Lower leg skin (tissue), 4 donors: ENCODE measurements around the gene SLC25A12. TPM values are rescaled to one million over a fixed set of nuclear protein-coding genes. Genes with fewer than 3 reads are reported as not detected.

Source experiments
- DNase-seq, 2 donors: peaks; one replicate each; pipeline ENCODE4 v3.0.0-alpha.2; 2019; ENCODE audit warnings: low spot score in 2 of 2
- H3K4me3 ChIP-seq: fragments of 200-600 bp; sonication (generic); 2 replicates; pipeline ENCODE4 v1.5.1; 2017; ENCODE audit warnings: mild to moderate bottlenecking, low read depth; ENCODE audit not compliant: poor library complexity, severe bottlenecking
- POLR2A ChIP-seq, 2 donors: fragments of 450-650 bp; IDR thresholded peaks; one replicate each; pipeline ENCODE4 v1.6.1; 2016 to 2017; ENCODE audit warnings: antibody characterized with exemption in 2 of 2, mild to moderate bottlenecking in 1 of 2, moderate library complexity in 1 of 2
- WGBS, 2 donors: methylation state at CpG; one replicate each; pipeline ENCODE4 v1.1.5; 2018; 5-methylcytosine and 5-hydroxymethylcytosine counted together
- intact Hi-C: fragments of 100-400 bp; cut with DNase I; formaldehyde crosslinking; loops from one replicate; pipeline ENCODE4 v1.15.0; 2023; ENCODE audit warnings: low total_unique reads
- total RNA-seq, 4 donors: library from RNA; depleted of rRNA; stranded (reverse); fragments of >200 nt; gene quantifications; one replicate each; pipeline ENCODE4 v1.1.0, GENCODE V29; 2016
- TF ChIP-seq, protein P1 (sequence below), 3 donors: fragments of 450-650 bp; IDR thresholded peaks; one replicate each; pipeline ENCODE4 v1.5.1; 2016; ENCODE audit warnings: antibody characterized with exemption in 3 of 3, mild to moderate bottlenecking in 3 of 3, moderate library complexity in 2 of 3

Gene SLC25A12
- total RNA-seq, 4 donors from 2014 or later: 18.1 to 28.1 (median 25.8) TPM

DNA sequence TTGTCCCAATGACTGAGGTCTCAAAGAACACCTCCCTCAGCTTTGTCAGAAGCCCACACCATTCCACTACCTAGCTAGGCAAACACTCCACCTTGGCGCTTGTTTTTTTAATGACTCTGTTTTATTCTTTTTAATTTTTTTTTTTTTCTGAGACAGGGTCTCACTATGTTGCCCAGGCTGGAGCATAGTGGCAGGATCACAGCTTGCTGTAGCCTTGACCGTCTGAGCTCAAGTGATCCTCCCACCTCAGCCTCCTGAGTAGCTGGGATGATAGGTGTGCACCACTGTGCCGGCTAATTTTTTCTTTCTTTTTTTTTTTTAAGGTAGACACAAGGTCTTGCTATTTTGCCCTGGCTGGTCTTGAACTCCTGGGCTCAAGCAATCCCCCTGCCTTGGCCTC lies 101.9 kb downstream of the SLC25A12 start:
- TF ChIP-seq, protein P1, sequence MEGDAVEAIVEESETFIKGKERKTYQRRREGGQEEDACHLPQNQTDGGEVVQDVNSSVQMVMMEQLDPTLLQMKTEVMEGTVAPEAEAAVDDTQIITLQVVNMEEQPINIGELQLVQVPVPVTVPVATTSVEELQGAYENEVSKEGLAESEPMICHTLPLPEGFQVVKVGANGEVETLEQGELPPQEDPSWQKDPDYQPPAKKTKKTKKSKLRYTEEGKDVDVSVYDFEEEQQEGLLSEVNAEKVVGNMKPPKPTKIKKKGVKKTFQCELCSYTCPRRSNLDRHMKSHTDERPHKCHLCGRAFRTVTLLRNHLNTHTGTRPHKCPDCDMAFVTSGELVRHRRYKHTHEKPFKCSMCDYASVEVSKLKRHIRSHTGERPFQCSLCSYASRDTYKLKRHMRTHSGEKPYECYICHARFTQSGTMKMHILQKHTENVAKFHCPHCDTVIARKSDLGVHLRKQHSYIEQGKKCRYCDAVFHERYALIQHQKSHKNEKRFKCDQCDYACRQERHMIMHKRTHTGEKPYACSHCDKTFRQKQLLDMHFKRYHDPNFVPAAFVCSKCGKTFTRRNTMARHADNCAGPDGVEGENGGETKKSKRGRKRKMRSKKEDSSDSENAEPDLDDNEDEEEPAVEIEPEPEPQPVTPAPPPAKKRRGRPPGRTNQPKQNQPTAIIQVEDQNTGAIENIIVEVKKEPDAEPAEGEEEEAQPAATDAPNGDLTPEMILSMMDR (IDR thresholded peaks at IDR 0.05): no peak
- TF ChIP-seq POLR2A (IDR thresholded peaks at IDR 0.05): no peak
- H3K4me3 ChIP-seq: no peak overlapping the region
- 94 to 98% methylated on average over 3 of the region's 3 CpGs for WGBS, 2 donors
- intact Hi-C loops: no loop called here
- DNase-seq: no peak

DNA sequence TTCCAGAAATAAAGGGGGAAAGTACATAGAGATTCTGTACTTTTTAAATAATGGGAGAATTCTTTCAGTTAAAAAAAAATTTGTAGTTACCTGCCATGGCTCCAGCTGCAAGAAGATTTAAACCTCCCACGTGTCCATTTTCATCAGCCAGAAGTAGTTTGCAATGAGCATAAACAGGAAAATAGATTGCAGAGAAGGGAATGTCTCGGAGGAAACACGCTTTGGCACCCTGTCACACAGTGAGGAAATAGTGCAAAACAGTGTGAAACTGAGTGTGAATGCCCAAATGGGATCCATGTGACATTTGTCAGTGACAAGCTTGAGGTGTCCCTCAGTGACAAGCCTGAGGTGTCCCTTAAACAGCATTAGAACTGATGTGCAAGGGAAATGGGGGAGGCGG lies 102.7 kb downstream of the SLC25A12 start:
- no peak overlapping the region for H3K4me3 ChIP-seq
- 86% methylated on average over 4 of the region's 4 CpGs for WGBS, 2 donors
- DNase-seq: no peak
- no peak for TF ChIP-seq POLR2A (IDR thresholded peaks at IDR 0.05)
- TF ChIP-seq, protein P1 (IDR thresholded peaks at IDR 0.05): no peak
- intact Hi-C loops: no loop called here

DNA sequence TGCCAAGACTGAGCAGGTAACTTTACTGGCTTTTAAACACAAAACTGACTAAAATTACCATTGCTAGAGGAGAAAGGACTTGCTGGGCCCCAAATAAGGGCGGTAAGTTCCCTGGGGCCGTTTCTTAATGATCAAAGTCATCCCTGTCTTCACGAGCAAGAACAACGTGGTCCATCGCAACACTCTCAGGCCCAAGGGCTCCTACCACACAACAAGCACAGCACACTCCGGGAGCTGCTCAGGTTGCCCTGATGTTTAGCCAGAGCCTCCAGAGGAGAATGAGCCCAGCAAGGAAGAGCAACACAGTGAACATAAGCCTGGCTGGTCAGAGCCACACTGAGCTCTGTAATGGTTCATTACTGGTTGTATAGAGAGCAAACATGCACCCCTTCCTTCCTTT lies 104.1 kb downstream of the SLC25A12 start:
- no peak for DNase-seq
- intact Hi-C loops: no loop called here
- TF ChIP-seq POLR2A (IDR thresholded peaks at IDR 0.05): no peak
- no peak overlapping the region for H3K4me3 ChIP-seq
- WGBS, 2 donors: 72 to 76% methylated on average over 6 of the region's 6 CpGs

DNA sequence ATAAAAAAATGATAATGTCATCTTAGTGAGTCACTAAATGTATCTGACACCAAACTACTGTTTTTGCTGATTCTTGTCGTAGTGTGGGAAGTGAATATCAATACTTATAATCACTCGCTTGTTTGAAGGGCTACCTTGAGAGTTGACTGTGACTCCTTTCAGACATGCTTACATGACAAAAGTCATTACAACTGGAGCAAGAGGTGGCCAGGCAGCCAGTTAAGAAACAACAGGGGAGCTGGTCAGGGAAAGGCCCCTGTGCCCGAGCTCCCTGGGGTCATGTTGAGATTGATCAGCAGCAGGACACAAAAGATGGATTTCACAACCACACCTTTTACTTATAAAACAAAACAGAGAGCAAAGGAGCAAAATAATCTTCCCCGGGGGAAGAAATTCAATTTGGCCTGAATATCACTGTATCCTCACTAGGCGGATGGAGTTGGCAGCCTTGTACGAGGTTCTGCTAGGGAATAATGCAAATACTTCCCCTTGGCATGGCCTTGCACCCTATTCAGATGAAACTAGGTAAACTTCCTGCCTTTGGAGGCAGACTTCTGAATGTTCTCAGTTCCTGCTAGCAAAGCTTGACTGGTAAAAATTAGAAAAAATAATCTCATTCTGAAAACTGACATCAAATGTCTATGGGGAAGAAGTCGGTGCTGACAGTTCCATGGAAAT lies 105.6 kb downstream of the SLC25A12 start:
- no peak overlapping the region for H3K4me3 ChIP-seq
- no peak for DNase-seq
- 66 to 68% methylated on average over 7 of the region's 7 CpGs for WGBS, 2 donors
- intact Hi-C loops: no loop called here
- no peak for TF ChIP-seq POLR2A (IDR thresholded peaks at IDR 0.05)
- TF ChIP-seq, protein P1 (IDR thresholded peaks at IDR 0.05): no peak

DNA sequence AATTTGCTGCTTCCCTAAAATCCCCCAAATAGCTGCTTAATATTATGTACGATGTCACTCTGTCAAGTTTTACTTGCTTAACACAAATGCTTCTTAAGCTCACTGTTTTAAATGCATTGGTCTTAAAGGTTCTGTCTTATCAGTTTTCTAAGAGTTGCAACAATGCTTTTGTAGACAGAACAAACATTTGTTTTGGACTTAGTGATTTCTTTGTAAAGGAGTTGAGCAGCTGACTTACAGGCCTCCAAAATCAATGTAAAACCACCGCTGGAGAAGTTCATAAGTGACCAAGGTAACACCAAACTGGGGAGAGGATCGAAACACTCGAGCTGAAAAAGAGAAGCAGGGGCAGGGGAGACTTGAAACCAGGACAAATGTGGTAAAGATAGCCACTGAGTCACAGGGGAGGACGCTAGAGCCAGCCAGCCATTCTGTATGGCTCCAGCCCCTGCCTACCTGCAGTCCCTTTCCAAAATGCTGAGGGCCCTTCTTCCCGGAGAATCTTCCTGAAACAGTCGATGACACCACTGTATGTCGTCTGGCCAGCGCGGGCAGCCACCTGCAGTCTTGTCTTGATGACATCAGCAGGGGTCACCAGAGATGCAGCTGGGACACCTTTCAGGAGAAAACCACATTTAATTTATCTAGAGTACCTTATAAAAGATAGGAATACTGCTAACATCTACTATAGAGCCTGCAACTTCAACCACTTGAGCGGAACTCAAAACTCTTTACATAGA lies 106.5 kb downstream of the SLC25A12 start:
- 89 to 91% methylated on average over 11 of the region's 11 CpGs for WGBS, 2 donors
- intact Hi-C loops: no loop called here
- DNase-seq: no peak
- H3K4me3 ChIP-seq: no peak overlapping the region
- TF ChIP-seq, protein P1 (IDR thresholded peaks at IDR 0.05): no peak
- TF ChIP-seq POLR2A (IDR thresholded peaks at IDR 0.05): no peak

DNA sequence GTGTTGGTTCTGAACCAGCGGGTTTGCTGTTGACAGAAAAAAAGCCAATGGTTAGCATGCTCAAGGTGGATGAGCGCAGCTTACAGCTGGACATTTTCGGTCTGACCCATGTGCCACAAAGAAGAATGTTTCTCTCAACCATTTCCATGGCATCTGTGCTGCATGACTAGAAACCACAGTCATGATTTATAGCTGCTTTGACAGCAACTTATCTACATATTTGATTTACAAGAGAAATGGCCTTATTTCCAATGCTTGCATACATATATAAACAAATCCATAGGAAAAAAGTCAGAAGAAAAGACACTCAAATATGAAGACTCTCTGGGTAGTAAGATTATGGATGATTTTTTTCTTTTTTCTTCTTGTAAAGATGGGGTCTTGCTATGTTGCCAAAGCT lies 108.6 kb downstream of the SLC25A12 start:
- TF ChIP-seq, protein P1 (IDR thresholded peaks at IDR 0.05): no peak
- TF ChIP-seq POLR2A (IDR thresholded peaks at IDR 0.05): no peak
- intact Hi-C loops: no loop called here
- DNase-seq: no peak
- no peak overlapping the region for H3K4me3 ChIP-seq
- 85 to 94% methylated on average over 3 of the region's 3 CpGs for WGBS, 2 donors
